B cell (primary cell): ENCODE measurements around the gene RNF220. TPM values are rescaled to one million over a fixed set of nuclear protein-coding genes. Genes with fewer than 3 reads are reported as not detected.

ENCODE experiments used
- ATAC-seq: fragments of 200-7000 bp; cut with Tn5 transposase; one replicate; pipeline ENCODE4 v1.10.0; 2021; ENCODE audit warnings: low read depth, mild to moderate bottlenecking, moderate number of reproducible peaks, moderate library complexity
- CTCF ChIA-PET: fragments of 350-600 bp; sonication (Branson Sonifier 250); formaldehyde crosslinking; loops from one replicate; lab custom pipeline; 2021; ENCODE audit warnings: antibody characterized with exemption, inconsistent platforms; lab: Charles Lee
- POLR2A ChIA-PET: fragments of 350-600 bp; sonication (Branson Sonifier 250); formaldehyde crosslinking; loops from one replicate; lab custom pipeline; 2021; ENCODE audit warnings: antibody characterized with exemption; lab: Charles Lee
- DNase-seq: peaks from one replicate; pipeline ENCODE4 v3.0.0; 2013
- H2AFZ ChIP-seq: 2 replicates; pipeline ENCODE4 v1.6.1; 2012; ENCODE audit warnings: mild to moderate bottlenecking, low read depth, low read length; ENCODE audit not compliant: insufficient read depth, poor library complexity, severe bottlenecking
- H3K27ac ChIP-seq, 2 donors: 1 replicate in 1 of 2; 2 replicates in 1 of 2; pipeline ENCODE4 v1.5.1; 2012 to 2013; ENCODE audit warnings: low read length in 2 of 2, mild to moderate bottlenecking in 2 of 2, moderate library complexity in 1 of 2
- H3K27me3 ChIP-seq, 4 experiments: fragments of 200-600 bp in 1 of 4; sonication (generic) in 1 of 4; replicated peaks in 1 of 4; 1 replicate in 2 of 4; 2 replicates in 2 of 4; pipeline versions ENCODE4 v1.6.1 to v1.7.0; 2013 to 2016; ENCODE audit warnings: low read length in 3 of 4, mild to moderate bottlenecking in 2 of 4, mixed read lengths in 1 of 4, moderate library complexity in 1 of 4; ENCODE audit not compliant: insufficient read depth in 4 of 4, control insufficient read depth in 3 of 4; ENCODE audit errors: control extremely low read depth in 1 of 4
- H3K36me3 ChIP-seq, 2 experiments: replicated peaks in 1 of 2; 1 replicate in 1 of 2; 2 replicates in 1 of 2; pipeline versions ENCODE4 v1.6.1 to v1.7.1; 2013; ENCODE audit warnings: low read length in 1 of 2; ENCODE audit not compliant: insufficient read depth in 2 of 2, control insufficient read depth in 1 of 2; ENCODE audit errors: control extremely low read depth in 1 of 2, extremely low read depth in 1 of 2
- H3K4me1 ChIP-seq, 2 donors: fragments of 200-600 bp in 1 of 2; sonication (generic) in 1 of 2; 1 replicate in 1 of 2; 2 replicates in 1 of 2; pipeline versions ENCODE4 v1.5.1 to v1.6.1; 2013 to 2017; ENCODE audit warnings: low read length in 2 of 2; ENCODE audit not compliant: control insufficient read depth in 2 of 2, insufficient read depth in 2 of 2
- H3K4me2 ChIP-seq: replicated peaks from 2 replicates; pipeline ENCODE3; 2012; ENCODE audit warnings: mild to moderate bottlenecking, low read depth, low read length; ENCODE audit not compliant: poor library complexity, severe bottlenecking
- H3K4me3 ChIP-seq, 5 experiments: fragments of 200-600 bp in 1 of 5; sonication (generic) in 1 of 5; 1 replicate in 3 of 5; 2 replicates in 2 of 5; pipeline versions ENCODE4 v1.5.1 to v1.7.0; 2011 to 2016; ENCODE audit warnings: low read length in 4 of 5, mild to moderate bottlenecking in 4 of 5, low read depth in 2 of 5, control low read depth in 1 of 5, moderate library complexity in 1 of 5; ENCODE audit not compliant: insufficient read depth in 1 of 5; ENCODE audit errors: control extremely low read depth in 1 of 5, extremely low read depth in 1 of 5
- H3K79me2 ChIP-seq: fragments of 200-600 bp; sonication (generic); one replicate; pipeline ENCODE4 v1.6.0; 2016; ENCODE audit warnings: low read length; ENCODE audit not compliant: control insufficient read depth, insufficient read depth
- H3K9ac ChIP-seq: fragments of 200-600 bp; sonication (generic); 2 replicates; pipeline ENCODE4 v1.6.1; 2017; ENCODE audit warnings: mild to moderate bottlenecking, low read length, moderate library complexity
- H3K9me3 ChIP-seq, 3 donors: one replicate each; pipeline versions ENCODE4 v1.6.1 to v1.7.1; 2013; ENCODE audit warnings: low read length in 2 of 3; ENCODE audit not compliant: control insufficient read depth in 2 of 3, insufficient read depth in 1 of 3; ENCODE audit errors: control extremely low read depth in 1 of 3
- H4K20me1 ChIP-seq: 2 replicates; pipeline ENCODE4 v1.6.0; 2012; ENCODE audit warnings: mild to moderate bottlenecking, low read length; ENCODE audit not compliant: insufficient read depth, control insufficient read depth, poor library complexity, severe bottlenecking
- H3K27ac Mint-ChIP-seq: one replicate; pipeline ENCODE4 v1.8.0; 2021; ENCODE audit warnings: mixed read lengths
- H3K27me3 Mint-ChIP-seq: one replicate; pipeline ENCODE4 v1.8.0; 2021; ENCODE audit warnings: mixed read lengths
- H3K4me1 Mint-ChIP-seq: one replicate; pipeline ENCODE4 v1.8.0; 2021; ENCODE audit warnings: mixed read lengths
- H3K4me3 Mint-ChIP-seq: one replicate; pipeline ENCODE4 v1.8.0; 2021; ENCODE audit warnings: mixed read lengths
- H3K9me3 Mint-ChIP-seq: one replicate; pipeline ENCODE4 v1.8.0; 2022; ENCODE audit warnings: mixed read lengths; ENCODE audit not compliant: insufficient read depth
- CTCF ChIP-seq: fragments of 200-600 bp; IDR thresholded peaks from one replicate; pipeline ENCODE4 v1.8.0; 2022; ENCODE audit warnings: antibody characterized with exemption, mild to moderate bottlenecking
- EZH2 ChIP-seq: IDR thresholded peaks from 2 replicates; pipeline ENCODE4 v1.6.1; 2012; ENCODE audit warnings: borderline replicate concordance, low read depth, mild to moderate bottlenecking, moderate library complexity, low read length; ENCODE audit not compliant: insufficient read depth, poor library complexity, severe bottlenecking
- WGBS: methylation state at CpG from one replicate; pipeline ENCODE4 v1.1.5; 2013; ENCODE audit warnings: missing lambda C conversion rate; ENCODE audit not compliant: insufficient coverage; 5-methylcytosine and 5-hydroxymethylcytosine counted together
- intact Hi-C: fragments of 100-400 bp; cut with micrococcal nuclease; formaldehyde crosslinking; loops from one replicate; pipeline ENCODE4 v1.10.0; 2022
- polyA plus RNA-seq: library from polyadenylated mRNA; depleted of rRNA; stranded (reverse); fragments of >200 nt; gene quantifications from 2 replicates; pipeline ENCODE4 v1.2.3, GENCODE V29; 2012
- total RNA-seq, 2 donors: library from RNA; stranded (reverse); fragments of 120-200 nt in 1 of 2; gene quantifications; 1 replicate in 1 of 2; 2 replicates in 1 of 2; pipeline versions ENCODE4 v1.2.3 to v1.2.4, GENCODE V29; 2013 to 2022

The RNF220 gene
- total and polyA plus RNA-seq, 2 donors (not counting 1 experiment from before 2014, with no cell fraction given): 115 to 141 TPM

DNA sequence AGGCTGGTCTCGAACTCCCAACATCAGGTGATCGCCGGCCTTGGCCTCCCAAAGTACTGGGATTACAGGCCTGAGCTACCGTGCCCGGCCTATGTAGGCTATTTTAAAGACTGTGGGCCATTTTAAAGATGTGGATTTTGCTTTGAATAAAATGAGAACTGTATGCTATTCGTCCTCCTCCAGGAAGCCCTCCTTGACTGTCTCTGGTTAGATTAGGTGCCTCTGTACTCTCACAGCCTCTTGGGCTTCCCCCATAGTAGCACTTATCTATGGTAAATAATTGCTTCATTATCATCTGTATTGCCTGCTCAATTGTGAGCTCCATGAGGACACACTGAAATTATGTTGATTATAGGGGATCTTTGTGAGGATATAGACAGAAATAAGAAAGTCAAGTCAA, 29.5 kb upstream of the RNF220 start:
- no peak overlapping the region for H3K27ac Mint-ChIP-seq
- H3K4me1 Mint-ChIP-seq: no peaks in the 10 kb centered on the region
- no peak overlapping the region for H2AFZ ChIP-seq
- ChIA-PET POLR2A (no interaction called here), CTCF (interaction anchor here (9.1 kb wide), 1 partner anchor 218 kb away, joined by 126 read pairs; no protein-coding TSS in a partner anchor)
- no peaks in the 10 kb centered on the region for H3K9me3 Mint-ChIP-seq
- H3K79me2 ChIP-seq: no peaks in the 10 kb centered on the region
- H3K4me2 ChIP-seq: no peak overlapping the region
- H3K9me3 ChIP-seq: no peaks in the 10 kb centered on the region
- WGBS: no CpG with 5 or more reads among the region's 6 CpGs
- no peaks in the 10 kb centered on the region for H3K27me3 ChIP-seq
- no peak for ATAC-seq
- no peaks in the 10 kb centered on the region for H3K36me3 ChIP-seq
- intact Hi-C loops: no loop called here
- no peak for DNase-seq
- no peak overlapping the region for H3K4me3 ChIP-seq
- no peak overlapping the region for H3K27ac ChIP-seq
- no peaks in the 10 kb centered on the region for H4K20me1 ChIP-seq
- no peaks in the 10 kb centered on the region for H3K4me1 ChIP-seq
- no peaks in the 10 kb centered on the region for H3K27me3 Mint-ChIP-seq
- no peak overlapping the region for H3K4me3 Mint-ChIP-seq
- H3K9ac ChIP-seq: no peak overlapping the region
- no peak for TF ChIP-seq EZH2
- TF ChIP-seq CTCF: no peak

GRCh38 chr1:44377925-44378784, 26.9 kb upstream of the RNF220 start:
- Histone ChIP-seq H3K27me3 (no peaks in the 10 kb centered on the region), H3K4me2 (no peak overlapping the region), H3K27ac (no peak overlapping the region), H3K9ac (no peak overlapping the region), H3K79me2 (no peaks in the 10 kb centered on the region), H3K4me1 (no peaks in the 10 kb centered on the region), H2AFZ (peak overlapping the region; percentile 16), H3K36me3 (no peaks in the 10 kb centered on the region), H3K4me3 (no peak overlapping the region), H4K20me1 (no peaks in the 10 kb centered on the region), H3K9me3 (no peaks in the 10 kb centered on the region)
- ATAC-seq (no peak), DNase-seq (peak; percentile 66)
- ChIA-PET CTCF (interaction anchor here (0.6 to 9.1 kb wide), 14 partner anchors 10 to 274 kb away, joined by 3 to 126 read pairs (median 3); no protein-coding TSS in a partner anchor), POLR2A (no interaction called here)
- no peaks in the 10 kb centered on the region for H3K9me3 Mint-ChIP-seq
- TF ChIP-seq EZH2 (no peak), CTCF (peak; percentile 71)
- H3K27ac Mint-ChIP-seq: no peak overlapping the region
- WGBS: 74% methylated on average over 8 of the region's 12 CpGs
- intact Hi-C loops: no loop called here
- no peak overlapping the region for H3K4me3 Mint-ChIP-seq
- peaks cover 6% of the 10 kb centered on the region for H3K27me3 Mint-ChIP-seq
- H3K4me1 Mint-ChIP-seq: no peaks in the 10 kb centered on the region
